Measurements from ENCODE around the gene CCDC172.

DNA sequence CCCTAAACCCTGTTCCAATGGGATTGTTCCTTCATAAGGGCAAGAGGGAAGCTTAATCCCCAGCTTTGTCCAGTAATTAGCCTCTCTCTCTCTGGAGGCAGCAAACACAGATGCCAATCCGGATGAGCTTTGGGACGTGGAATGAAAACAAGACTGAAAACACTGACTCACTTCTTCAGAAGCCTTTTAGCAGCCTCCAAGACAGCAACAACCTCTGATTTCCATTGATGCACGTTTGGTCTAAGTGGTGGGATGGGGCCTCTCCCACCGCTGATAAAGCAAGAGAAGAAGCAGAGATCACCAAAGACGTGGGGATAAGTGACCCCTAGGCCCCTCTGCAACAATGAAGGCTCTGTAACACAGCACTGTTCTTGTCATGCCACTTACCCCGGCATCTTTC lies 45.4 kb upstream of the CCDC172 start:
- no peak for TF ChIP-seq YY1 (tag by site-specific recombination; IDR thresholded peaks at IDR 0.05)
- TF ChIP-seq, protein P1, sequence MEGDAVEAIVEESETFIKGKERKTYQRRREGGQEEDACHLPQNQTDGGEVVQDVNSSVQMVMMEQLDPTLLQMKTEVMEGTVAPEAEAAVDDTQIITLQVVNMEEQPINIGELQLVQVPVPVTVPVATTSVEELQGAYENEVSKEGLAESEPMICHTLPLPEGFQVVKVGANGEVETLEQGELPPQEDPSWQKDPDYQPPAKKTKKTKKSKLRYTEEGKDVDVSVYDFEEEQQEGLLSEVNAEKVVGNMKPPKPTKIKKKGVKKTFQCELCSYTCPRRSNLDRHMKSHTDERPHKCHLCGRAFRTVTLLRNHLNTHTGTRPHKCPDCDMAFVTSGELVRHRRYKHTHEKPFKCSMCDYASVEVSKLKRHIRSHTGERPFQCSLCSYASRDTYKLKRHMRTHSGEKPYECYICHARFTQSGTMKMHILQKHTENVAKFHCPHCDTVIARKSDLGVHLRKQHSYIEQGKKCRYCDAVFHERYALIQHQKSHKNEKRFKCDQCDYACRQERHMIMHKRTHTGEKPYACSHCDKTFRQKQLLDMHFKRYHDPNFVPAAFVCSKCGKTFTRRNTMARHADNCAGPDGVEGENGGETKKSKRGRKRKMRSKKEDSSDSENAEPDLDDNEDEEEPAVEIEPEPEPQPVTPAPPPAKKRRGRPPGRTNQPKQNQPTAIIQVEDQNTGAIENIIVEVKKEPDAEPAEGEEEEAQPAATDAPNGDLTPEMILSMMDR (tag by site-specific recombination; IDR thresholded peaks at IDR 0.05), result no peak
- TF ChIP-seq MZF1 (tag by site-specific recombination; IDR thresholded peaks at IDR 0.05; ENCODE audit: borderline replicate concordance), result no peak
- TF ChIP-seq ZNF341 (tag by site-specific recombination; IDR thresholded peaks at IDR 0.05; ENCODE audit: low read depth), result no peak
- no peak for TF ChIP-seq TCF7L2 (IDR thresholded peaks at IDR 0.05; ENCODE audit: borderline replicate concordance, low read depth, low read length)
- no peak for TF ChIP-seq ZNF561 (tag by site-specific recombination; IDR thresholded peaks at IDR 0.05; ENCODE audit: borderline replicate concordance)
- TF ChIP-seq ZNF707 (tag by site-specific recombination; IDR thresholded peaks at IDR 0.05), result no peak
- TF ChIP-seq KLF10 (tag by site-specific recombination; IDR thresholded peaks at IDR 0.05), result no peak
- TF ChIP-seq, protein P2, sequence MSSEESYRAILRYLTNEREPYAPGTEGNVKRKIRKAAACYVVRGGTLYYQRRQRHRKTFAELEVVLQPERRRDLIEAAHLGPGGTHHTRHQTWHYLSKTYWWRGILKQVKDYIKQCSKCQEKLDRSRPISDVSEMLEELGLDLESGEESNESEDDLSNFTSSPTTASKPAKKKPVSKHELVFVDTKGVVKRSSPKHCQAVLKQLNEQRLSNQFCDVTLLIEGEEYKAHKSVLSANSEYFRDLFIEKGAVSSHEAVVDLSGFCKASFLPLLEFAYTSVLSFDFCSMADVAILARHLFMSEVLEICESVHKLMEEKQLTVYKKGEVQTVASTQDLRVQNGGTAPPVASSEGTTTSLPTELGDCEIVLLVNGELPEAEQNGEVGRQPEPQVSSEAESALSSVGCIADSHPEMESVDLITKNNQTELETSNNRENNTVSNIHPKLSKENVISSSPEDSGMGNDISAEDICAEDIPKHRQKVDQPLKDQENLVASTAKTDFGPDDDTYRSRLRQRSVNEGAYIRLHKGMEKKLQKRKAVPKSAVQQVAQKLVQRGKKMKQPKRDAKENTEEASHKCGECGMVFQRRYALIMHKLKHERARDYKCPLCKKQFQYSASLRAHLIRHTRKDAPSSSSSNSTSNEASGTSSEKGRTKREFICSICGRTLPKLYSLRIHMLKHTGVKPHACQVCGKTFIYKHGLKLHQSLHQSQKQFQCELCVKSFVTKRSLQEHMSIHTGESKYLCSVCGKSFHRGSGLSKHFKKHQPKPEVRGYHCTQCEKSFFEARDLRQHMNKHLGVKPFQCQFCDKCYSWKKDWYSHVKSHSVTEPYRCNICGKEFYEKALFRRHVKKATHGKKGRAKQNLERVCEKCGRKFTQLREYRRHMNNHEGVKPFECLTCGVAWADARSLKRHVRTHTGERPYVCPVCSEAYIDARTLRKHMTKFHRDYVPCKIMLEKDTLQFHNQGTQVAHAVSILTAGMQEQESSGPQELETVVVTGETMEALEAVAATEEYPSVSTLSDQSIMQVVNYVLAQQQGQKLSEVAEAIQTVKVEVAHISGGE (tag by site-specific recombination; conservative IDR thresholded peaks at IDR 0.05; ENCODE audit: low read depth), result no peak
- TF ChIP-seq KLF16 (tag by site-specific recombination; IDR thresholded peaks at IDR 0.05), result no peak
- TF ChIP-seq SP3 (tag by site-specific recombination; IDR thresholded peaks at IDR 0.05), result no peak
- no peak for TF ChIP-seq ZNF747 (tag by site-specific recombination; IDR thresholded peaks at IDR 0.05)
- TF ChIP-seq TRIM28 (IDR thresholded peaks at IDR 0.05; ENCODE audit: borderline replicate concordance, low read length), result no peak

All from HEK293 (cell line).